T-helper 1 cell (primary cell): Measurements from ENCODE around the gene CRISPLD2.
"Not testable (repeated sequence)": the region's sequence is repeated elsewhere in the genome, so short reads cannot be mapped to it uniquely, and the experiment has no call there.

ENCODE experiments used
- DNase-seq, 5 donors: peaks; one replicate each; pipeline ENCODE4 v3.0.0-alpha.2; 2012 to 2020

CRISPLD2 gene

DNA sequence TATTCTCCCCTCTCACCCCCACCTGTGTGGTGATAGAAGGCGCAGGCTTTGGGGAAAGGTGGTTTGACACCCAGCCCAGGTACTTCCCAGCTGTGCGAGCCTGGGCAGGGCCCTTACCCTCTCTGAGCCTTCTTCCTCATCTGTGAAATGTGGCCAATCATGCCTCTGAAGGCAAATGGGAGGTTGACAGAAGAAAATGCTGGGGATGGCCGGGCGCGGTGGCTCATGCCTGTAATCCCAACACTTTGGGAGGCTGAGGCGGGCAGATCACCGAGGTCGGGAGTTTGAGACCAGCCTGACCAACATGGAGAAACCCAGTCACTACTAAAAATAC, 43.7 kb downstream of the CRISPLD2 start:
- no peak for DNase-seq

DNA sequence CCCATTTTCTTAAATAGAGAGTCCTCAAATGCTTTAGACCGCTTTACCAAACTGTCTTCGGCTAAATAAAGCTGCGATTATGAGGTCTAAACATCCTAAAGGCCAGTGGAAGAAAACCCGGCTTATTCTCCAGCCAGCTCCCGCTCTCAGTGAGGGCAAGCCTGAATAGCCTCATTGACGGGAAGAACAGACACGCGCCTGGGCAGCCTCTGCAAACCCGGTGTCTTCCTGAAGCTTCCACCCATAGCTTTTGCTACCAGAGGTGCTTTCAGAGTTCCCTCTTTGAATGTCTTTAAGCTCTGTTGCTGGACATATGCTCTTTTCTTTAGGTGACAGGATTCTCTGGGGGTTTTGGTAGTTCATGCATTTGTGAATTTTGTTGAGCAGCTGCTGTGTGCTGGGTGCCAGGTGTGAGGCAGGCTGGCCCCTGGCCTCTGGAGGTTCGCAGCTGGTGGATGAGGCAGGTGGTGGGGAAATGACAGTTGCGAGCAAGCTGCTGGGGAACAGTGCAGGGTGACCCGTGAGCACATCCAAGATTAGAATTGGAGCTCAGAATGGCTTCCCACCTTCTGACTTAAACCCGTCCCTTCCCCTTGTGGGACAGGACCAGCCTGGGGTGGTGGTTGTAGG, 44.7 kb downstream of the CRISPLD2 start:
- no peak for DNase-seq

DNA sequence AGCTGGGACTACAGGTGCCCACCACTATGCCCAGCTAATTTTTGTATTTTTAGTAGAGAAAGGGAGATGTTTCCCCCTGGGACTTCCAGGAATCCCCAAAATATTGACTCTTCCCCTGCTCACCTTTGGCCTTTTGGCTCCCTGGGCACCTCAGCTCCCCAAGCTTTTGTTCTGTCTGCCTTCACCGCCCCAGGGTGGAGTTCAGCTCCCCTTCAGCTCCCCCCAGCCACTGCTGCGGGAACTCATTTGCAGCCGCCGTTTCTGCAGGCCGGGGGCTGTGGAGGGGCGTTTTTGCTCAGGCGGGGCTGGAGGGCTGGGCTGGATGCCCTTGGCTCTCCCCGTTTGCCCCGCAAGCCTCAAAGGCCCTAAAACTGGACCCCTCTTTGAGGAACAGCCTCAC, 47.9 kb downstream of the CRISPLD2 start:
- no peak for DNase-seq

DNA sequence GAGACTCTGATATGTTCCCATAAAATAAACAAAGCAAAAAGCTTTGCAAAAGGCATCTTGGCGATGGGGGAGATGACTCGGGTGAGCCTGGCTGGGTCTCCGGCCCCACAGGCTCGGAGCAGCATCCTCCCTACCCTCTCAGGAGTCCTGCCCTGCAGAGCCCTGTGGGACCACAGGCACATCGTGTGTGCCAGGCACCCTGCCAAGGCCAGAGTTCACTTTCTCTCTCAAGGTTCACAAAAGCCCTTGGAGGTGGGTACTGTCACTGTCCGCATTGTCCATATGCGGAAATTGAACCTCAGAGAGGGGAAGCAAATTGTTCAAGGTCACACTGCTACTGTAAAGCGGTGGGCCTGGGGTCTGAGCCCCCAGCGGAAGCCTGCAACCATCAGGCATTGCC, 48.5 kb downstream of the CRISPLD2 start:
- DNase-seq = no peak

DNA sequence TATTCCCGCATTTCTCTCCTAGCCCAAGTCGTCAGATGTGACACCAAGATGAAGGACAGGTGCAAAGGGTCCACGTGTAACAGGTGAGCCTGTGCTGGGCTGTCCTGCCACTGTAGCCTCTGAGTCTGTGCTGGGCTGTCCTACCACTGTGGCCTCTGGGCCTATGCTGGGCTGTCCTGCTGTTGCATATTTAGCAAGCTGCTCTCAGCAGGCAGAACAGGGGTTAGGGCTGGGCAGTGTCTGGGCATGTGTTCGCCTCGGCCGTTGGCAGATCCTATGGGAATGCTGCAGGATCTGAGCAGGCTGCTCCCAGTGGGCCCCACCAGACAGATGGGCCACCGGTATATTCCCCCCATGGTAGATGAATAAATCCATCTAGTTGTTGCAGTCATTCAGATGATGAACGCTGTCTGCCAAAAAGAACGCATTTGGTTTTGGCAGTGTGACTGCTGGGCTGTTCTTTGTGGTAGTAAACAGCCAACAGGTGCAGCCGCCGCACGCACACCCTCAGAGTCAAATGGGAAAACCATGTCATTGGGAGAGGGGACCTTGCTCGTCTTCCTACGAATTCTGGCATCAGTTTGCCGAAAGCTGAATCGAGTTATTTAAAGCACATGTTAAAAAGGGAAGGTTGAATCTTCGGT, 49.2 kb downstream of the CRISPLD2 start:
- DNase-seq = no peak

DNA sequence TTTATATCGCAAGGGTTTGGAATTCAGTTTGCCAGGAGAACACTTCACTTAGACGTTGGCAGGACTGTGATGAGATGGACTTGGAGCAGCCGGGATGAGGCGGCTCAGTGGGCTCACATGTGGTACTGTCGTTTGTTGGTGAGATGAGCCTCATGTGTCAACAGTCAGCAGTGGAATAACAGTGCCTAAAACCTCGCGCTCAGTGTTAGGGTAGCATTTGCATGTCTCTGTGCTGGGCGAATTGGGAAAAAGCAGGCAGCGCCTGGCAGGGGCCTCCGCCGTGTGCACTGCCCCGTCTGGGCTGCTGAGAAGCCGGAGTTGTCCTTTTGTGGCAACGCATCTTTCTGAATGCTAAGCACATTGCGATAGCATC, 49.7 kb downstream of the CRISPLD2 start:
- no peak for DNase-seq

DNA sequence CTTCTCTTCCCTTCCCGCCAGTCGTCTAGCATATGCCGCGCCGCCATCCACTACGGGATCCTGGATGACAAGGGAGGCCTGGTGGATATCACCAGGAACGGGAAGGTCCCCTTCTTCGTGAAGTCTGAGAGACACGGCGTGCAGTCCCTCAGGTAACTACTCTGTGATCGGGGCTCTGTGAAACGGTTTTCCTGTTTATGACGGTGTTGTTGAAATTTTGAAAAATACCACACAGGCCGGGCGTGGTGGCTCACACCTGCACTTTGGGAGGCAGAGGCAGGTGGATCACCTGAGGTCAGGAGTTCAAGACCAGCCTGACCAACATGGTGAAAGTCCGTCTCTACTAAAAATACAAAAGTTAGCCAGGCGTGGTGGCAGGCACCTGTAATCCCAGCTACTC, 53.2 kb downstream of the CRISPLD2 start:
- not testable (repeated sequence) for DNase-seq

DNA sequence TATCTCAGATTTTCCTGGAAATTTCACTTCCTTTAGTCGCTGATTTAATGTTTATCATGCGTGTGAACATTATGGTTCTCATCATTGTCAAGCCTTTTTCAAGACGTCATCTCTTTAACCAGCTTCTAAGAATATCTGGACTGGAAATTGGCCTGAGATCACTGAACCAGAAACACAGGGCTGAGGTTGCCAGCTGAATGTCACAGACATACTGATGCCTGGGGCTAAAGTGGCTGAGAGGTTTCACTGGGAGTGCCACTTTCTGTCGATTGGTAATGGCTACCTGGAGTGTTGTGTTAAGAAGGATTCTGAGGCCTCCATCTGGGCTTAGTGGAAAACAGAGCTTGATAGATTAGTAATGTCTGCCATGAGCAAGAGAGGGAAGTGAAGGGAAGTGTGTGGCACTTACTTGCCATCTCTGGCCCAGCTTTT, 54.2 kb downstream of the CRISPLD2 start:
- no peak for DNase-seq

DNA sequence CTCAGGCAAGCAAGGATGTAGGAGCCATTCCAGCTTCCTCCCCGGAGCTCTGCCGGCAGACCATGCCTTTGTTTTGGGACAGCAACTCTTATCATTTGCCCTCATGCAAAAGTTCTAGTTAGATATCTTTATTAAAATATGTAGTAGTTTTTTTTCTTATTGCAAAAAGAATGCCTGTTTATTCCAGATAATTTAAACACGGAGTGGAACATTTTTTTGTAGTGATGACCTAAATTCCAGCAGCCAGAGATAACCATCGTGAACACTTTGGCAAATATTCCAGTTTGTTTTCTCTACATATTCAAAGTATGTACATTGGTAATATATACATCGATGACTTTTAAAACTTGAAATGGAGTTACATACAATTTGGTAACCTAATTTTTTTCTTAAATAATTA, 54.8 kb downstream of the CRISPLD2 start:
- DNase-seq = no peak

DNA sequence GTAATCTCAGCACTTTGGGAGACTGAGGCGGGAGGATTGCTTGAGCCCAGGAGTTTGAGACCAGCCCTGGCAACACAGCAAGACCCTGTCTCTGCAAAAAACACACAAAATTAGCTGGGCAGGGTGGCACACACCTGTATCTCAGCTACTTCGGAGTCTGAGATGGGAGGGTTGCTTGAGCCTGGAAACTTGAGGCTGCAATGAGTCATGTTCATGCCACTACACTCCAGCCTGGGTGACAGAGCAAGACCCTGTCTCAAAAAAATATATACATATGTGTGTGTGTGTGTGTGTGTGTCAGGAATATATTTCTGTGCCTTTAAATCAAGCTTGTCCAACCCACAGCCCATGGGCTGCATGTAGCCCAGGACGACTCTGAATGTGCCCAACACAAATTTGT, 55.2 kb downstream of the CRISPLD2 start:
- no peak for DNase-seq

DNA sequence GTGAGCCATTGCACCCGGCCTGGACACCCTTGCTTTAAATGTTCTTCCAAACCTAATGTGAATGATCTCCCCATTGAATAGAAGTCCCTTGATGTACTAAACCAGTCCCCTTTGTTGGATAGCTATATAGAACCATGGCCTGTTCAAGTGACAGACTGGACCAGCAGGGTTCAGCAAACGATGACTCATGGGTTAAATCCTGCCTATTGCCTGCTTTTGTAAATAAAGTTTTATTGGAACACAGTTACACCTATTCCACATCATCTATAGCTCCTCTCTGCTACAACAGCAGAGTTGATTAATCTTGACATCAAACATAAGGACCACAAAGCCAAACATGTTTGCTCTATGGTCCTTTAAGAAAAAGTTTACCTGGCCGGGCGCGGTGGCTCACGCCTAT, 56.1 kb downstream of the CRISPLD2 start:
- no peak for DNase-seq

DNA sequence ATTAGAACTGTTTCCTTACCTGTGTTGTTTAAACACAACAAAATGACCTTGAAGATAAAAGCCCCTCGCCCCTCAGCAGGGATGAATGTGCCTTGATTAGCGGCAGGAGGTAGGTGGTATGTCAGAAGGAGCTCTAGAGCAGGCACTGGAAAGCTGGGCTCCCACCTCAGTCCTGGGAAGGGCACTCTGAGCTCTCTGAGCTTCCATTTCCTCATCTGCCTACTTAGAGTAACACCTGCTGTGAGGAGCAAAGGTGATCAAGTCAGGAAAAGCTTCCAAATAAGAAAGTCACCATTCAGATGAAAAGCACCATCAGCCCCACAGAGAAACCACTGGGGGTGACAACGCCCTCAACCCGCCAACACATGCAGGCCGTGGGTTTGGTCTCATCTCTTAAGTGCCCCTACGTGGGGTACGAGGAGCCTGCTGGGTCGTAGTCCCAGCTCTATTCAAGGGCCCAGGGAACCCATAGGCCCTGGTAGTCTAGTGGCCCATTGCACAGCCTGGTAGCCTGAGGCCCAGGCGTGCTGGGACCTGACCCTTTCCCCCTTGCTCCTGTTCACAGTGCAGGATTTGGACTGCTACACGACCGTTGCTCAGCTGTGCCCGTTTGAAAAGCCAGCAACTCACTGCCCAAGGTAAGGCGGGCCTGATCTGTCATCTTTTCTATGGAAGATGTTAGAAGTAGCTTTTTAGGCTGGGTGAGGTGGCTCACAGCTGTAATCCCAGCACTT, 57.3 kb downstream of the CRISPLD2 start:
- no peak for DNase-seq

DNA sequence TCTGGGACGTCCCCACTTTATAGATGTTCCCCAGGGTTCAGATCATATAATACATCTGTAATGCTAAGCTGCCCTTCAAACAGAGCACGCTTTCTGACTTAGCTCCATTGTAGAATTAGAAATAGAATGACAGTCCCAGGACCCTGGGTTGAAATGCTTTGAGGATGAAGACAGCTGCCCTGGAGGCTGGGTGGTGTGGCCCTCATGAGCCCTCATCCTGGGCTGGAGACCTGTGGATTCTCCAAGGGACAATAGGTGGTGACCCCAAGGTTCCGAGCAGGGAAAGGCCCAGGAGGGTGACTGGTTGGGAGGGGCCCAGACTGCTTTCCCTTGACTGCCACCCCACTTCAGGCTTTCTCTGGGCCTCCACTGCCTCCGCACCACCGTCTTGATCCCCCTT, 59.0 kb downstream of the CRISPLD2 start:
- no peak for DNase-seq

DNA sequence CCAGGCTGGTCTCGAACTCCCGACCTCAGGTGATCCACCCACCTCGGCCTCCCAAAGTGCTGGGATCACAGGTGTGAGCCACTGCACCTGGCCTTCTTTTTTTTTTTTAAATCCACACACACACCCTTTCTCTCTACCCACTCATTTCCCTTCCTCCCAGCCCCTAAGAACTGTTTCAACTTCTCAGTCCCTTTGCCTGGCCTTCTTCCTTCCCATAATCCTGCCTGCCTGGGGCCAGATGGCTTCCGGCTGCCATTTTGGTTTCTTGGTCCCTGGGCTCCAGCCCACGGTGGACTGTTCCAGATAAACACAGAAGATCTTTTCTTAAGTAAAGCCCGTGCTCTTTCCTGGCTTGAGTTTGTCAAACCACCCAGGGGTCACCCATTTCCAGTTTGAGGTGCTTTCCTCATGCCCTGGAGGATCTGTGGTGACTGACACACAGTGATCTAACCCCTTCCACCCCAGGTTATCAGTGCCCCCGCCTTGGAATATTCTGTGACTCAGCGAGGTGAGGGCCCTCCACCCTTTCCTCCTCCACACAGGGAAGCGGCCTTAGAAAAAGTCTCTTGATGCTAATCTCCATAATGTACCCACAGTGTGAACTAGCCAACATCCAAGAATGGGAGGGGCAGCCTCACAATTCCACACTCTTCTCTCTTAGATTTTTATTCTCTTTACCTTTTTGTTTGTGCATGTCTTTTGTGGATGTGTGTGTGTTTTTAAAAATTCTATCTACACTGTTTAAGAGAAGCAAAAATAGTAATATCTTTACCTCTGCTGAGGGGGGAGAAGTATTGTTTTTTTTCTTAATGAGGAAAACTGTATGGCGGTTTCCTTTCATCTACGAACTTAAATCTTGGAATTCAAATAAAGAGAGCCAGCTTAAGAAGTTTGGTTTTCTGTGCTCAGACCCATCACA, 60.0 kb downstream of the CRISPLD2 start:
- DNase-seq = no peak

DNA sequence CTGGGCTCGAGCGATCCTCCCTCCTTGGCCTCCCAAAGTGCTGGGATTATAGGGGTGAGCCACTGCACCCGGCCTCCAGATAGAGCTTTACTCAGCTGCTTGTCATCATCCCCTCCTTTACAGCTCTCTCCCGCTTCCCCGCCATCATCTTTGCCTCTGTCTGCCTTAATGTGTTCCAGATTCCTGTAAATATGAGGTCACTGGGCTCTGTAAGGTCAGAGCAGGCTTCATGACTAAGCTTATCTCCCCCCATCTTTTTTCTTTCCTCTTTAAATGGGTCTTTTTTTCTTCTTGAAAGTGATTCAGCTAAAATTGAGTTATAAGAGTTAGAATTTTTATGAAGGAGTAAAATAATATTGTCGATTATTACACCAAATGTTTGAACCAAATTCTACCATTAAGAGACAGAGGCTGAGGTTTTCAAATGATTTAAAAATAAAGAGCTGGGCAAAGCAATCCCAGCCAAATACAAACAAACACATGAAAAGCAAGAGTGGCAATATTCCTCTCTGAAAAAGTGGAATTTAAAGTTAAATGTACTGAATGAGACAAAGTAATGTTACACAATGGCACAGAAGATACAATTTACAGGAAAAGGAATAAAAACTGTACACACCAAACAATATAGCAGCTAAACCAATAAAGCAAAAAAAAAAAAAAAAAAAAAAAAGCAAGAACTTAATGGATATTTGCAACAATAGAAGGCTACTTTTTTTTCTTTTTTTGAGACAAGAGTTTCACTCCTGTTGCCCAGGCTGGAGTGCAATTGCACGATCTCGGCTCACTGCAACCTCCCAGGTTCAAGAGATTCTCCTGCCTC, 62.1 kb downstream of the CRISPLD2 start:
- DNase-seq = no peak

DNA sequence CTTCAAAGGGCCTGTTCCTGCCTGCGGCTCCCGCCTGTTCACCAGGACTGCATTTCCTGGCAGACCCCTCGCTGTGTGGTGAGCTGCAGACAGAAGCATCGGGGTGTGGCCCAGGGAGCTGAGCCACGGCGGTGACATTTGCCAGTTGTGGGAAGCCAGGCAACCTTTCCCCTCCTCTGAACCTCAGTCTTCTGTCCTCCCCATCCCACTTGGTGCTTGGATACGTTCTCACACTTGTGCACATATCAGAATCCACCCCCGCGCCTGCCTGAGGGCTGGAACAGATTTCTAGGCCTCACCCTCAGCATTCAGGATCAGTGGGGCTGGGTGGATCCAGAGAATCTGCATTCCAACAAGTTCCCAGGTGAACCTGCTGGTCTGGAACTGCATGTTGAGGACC, 63.5 kb downstream of the CRISPLD2 start:
- no peak for DNase-seq

DNA sequence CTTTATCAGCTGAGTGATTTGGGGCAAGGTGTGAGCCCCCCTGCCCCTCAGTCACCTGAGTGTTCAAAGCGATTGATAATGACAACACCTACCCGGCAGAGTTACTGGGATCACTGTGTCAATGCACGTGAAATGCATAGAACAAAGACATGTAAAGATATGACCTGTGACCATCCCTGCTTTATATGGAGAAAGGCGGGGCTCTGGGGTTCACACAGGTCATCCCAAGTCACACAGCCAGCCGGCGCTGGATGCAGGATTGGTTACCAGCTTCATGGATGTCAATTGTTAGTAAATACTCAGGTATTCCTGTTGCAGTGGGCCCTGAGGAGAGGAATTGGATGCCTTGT, 64.4 kb downstream of the CRISPLD2 start:
- DNase-seq = no peak

DNA sequence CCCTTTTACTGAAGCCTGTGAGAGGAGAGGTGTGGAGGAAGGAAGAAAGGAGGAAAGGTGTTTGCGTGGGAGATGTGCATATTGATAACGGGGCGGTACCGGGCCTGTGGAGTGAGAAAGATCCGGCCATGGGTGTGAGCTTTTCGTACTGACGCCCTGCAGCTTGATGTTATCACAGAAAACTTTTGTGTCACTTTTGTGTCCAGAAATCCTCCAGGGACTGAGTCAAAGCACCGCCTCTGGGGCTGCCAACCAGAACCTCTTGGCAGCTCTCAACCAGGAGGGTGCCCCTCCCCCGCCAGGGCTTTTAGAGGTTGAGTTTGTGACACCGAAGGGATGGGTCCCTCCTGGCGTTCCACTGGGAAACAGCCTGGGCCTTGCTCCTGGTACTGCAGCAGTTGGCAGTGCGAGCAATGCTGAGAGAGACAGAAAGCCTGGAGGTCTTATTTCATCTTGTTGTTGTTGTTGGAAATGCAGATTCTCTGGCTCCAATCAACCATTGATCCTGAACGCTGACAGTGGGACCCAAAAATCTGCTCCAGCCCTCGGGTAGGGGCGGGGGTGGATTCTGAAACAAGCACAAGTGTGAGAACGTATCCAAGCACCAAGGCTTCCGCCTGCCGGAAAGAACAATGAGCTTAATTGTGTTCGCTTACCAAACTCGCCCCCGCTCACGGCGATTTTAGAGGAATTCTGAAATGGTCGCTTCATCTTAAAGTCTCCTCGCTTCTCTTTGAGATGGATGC, 65.0 kb downstream of the CRISPLD2 start:
- DNase-seq = no peak

DNA sequence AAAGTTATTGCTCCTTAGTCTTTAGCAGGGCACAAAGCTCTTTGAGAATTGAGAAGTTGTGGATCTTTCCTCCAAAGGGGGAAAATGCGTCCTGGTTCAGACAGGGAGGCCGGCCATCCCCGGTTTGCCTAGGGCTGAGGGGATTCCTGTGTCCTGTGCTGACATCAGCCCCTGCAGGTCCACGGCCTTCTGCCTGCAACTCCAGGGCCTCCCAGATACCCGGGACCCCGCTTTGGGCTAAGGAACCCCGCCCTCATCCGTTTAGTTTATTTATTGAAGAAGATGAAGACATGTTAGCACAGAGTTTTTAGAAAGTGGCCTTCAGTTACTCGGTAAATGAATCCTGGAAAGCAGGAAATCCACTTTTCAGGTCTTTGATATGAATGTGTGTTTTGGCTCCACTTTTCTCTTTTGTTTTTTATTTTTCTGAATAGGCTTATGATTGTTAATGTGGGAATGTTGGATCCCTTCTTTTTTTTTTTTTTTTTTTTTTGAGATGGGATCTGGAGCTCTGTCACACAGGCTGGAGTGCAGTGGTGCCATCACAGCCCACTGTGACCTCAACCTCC, 65.6 kb downstream of the CRISPLD2 start:
- no peak for DNase-seq

DNA sequence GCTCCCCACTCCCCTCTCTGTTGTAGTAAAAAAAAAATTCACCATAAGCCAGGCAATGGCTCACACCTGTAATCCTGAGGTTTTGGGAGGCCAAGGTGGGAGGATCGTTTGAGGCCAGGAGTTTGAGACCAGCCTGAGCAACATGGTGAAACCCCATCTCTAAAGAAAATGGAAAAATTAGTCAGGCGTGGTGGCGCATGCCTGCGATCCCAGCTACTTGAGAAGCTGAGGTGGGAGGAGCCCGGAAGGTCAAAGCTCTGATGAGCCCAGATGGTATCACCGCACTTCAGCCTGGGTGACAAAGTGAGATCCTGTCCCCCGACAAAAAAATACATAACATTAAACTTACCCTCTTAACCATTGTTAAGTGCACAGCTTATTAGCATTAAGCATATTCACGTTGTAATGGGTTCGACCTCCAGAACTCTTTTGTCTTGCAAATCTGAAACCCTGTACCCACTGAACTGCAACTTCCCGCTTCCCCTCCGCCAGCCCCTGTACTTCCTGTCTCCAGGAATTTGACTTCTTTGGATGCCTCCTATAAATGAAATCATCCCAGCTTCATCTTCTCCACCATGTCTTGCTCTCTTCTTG, 66.8 kb downstream of the CRISPLD2 start:
- DNase-seq = no peak

DNA sequence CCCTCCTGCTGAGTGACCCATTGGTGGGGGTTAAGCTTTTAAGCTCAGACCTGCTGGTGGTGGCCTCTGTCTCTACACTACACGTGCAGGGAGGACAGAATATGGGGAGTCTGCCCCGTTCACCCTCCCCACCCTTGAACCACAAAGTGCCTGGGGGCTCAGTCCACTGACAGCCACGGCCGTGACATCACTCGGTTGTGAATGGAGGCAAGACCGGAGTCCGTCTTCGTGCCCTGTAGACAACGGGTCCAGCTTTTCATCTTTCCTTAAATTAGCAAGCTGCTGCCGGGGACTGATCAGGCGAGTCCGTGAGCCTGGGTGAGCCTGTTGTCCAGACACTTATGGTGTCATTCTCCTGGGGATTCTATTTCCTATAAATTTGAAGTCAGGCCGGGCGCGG, 67.4 kb downstream of the CRISPLD2 start:
- no peak for DNase-seq
